GM12878 (cell line): ENCODE measurements around the gene FTO. TPM values are rescaled to one million over a fixed set of nuclear protein-coding genes. Genes with fewer than 3 reads are reported as not detected.

Source experiments
- ATF3 ChIP-seq: IDR thresholded peaks from 2 replicates; pipeline ENCODE4 v1.6.1; 2011; ENCODE audit warnings: low read depth, mild to moderate bottlenecking, low read length, moderate library complexity, borderline replicate concordance; ENCODE audit errors: extremely low read depth
- CHD2 ChIP-seq: IDR thresholded peaks from 2 replicates; pipeline ENCODE4 v1.6.1; 2011; ENCODE audit warnings: low read depth, low read length, improper control_type of control experiment, borderline replicate concordance
- IKZF1 ChIP-seq: fragments of 450-650 bp; conservative IDR thresholded peaks from 2 replicates; pipeline ENCODE4 v1.6.1; 2017; ENCODE audit warnings: antibody characterized with exemption, mild to moderate bottlenecking
- KLF5 ChIP-seq: fragments of 450-650 bp; IDR thresholded peaks from 2 replicates; pipeline ENCODE4 v1.6.1; 2014; ENCODE audit warnings: mild to moderate bottlenecking; ENCODE audit not compliant: partially characterized antibody
- NFYB ChIP-seq: IDR thresholded peaks from 2 replicates; pipeline ENCODE4 v1.6.1; 2011; ENCODE audit warnings: low read depth, mild to moderate bottlenecking, low read length, improper control_type of control experiment, moderate library complexity; ENCODE audit not compliant: insufficient read depth
- NKRF ChIP-seq: fragments of 450-650 bp; conservative IDR thresholded peaks from 2 replicates; pipeline ENCODE4 v1.6.1; 2017; ENCODE audit warnings: mild to moderate bottlenecking, moderate library complexity
- NRF1 ChIP-seq: conservative IDR thresholded peaks from 2 replicates; pipeline ENCODE4 v1.6.1; 2011; ENCODE audit warnings: mild to moderate bottlenecking, low read depth, low read length, improper control_type of control experiment
- POLR2AphosphoS2 ChIP-seq: IDR thresholded peaks from 2 replicates; pipeline ENCODE4 v1.6.1; 2011; ENCODE audit warnings: low read depth, mild to moderate bottlenecking, low read length, improper control_type of control experiment, moderate library complexity
- ZBTB40 ChIP-seq: fragments of 450-650 bp; IDR thresholded peaks from 2 replicates; pipeline ENCODE4 v1.6.1; 2016; ENCODE audit warnings: mild to moderate bottlenecking, moderate library complexity, borderline replicate concordance
- ZNF687 ChIP-seq: fragments of 450-650 bp; IDR thresholded peaks from 2 replicates; pipeline ENCODE4 v1.6.1; 2017; ENCODE audit warnings: mild to moderate bottlenecking, moderate library complexity
- polyA plus RNA-seq, 11 experiments: library from polyadenylated mRNA; depleted of rRNA in 4 of 11; unstranded in 6 of 11; stranded (reverse) in 5 of 11; fragments of >200 nt; fragmentation: Nextera tagmentation in 4 of 11; fragmentation: Illumina TruSeq in 1 of 11; extraction: Ambion mirVana in 4 of 11; extraction: Trizol in 1 of 11; gene quantifications; 1 replicate in 1 of 11; 2 replicates in 10 of 11; pipeline versions ENCODE4 v1.2.1 to v1.2.3, GENCODE V29; 2011 to 2016; ENCODE audit warnings: inconsistent platforms in 2 of 11, missing spikeins in 2 of 11, low read depth in 1 of 11
- total RNA-seq, 4 experiments: library from RNA; depleted of rRNA in 3 of 4; stranded (reverse); fragments of >200 nt in 3 of 4; fragmentation: Illumina TruSeq in 1 of 4; extraction: Trizol in 1 of 4; gene quantifications; 2 replicates each; pipeline versions ENCODE4 v1.2.1 to v1.2.3, GENCODE V29; 2013 to 2021
- TF ChIP-seq, protein P1 (sequence below): IDR thresholded peaks from 2 replicates; pipeline ENCODE4 v1.6.1; 2012; ENCODE audit warnings: low read depth, low read length, improper control_type of control experiment
- TF ChIP-seq, protein P2 (sequence below): IDR thresholded peaks from 2 replicates; pipeline ENCODE4 v1.6.1; 2012; ENCODE audit warnings: low read depth, low read length, improper control_type of control experiment
- TF ChIP-seq, protein P3 (sequence below): fragments of 450-650 bp; IDR thresholded peaks from 2 replicates; pipeline ENCODE4 v1.6.1; 2016; ENCODE audit warnings: mild to moderate bottlenecking

Gene FTO
- total and polyA plus RNA-seq, 10 of the 15 experiments (the other 5 are each of a cell fraction or from before 2014, with no cell fraction given) = 20.1 to 55.0 (median 47.0) TPM

GRCh38 chr16:53949715-53950410 lies 245.9 kb downstream of the FTO start (continued):
- TF ChIP-seq ZNF687 (no peak), ZBTB40 (peak; percentile 68), NFYB (no peak), CHD2 (no peak), NRF1 (no peak), KLF5 (no peak), POLR2AphosphoS2 (no peak), NKRF (no peak), ATF3 (no peak), IKZF1 (no peak)
- TF ChIP-seq, protein P1, sequence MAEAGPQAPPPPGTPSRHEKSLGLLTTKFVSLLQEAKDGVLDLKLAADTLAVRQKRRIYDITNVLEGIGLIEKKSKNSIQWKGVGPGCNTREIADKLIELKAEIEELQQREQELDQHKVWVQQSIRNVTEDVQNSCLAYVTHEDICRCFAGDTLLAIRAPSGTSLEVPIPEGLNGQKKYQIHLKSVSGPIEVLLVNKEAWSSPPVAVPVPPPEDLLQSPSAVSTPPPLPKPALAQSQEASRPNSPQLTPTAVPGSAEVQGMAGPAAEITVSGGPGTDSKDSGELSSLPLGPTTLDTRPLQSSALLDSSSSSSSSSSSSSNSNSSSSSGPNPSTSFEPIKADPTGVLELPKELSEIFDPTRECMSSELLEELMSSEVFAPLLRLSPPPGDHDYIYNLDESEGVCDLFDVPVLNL = no peak
- TF ChIP-seq, protein P2, sequence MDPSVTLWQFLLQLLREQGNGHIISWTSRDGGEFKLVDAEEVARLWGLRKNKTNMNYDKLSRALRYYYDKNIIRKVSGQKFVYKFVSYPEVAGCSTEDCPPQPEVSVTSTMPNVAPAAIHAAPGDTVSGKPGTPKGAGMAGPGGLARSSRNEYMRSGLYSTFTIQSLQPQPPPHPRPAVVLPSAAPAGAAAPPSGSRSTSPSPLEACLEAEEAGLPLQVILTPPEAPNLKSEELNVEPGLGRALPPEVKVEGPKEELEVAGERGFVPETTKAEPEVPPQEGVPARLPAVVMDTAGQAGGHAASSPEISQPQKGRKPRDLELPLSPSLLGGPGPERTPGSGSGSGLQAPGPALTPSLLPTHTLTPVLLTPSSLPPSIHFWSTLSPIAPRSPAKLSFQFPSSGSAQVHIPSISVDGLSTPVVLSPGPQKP = no peak
- TF ChIP-seq, protein P3, sequence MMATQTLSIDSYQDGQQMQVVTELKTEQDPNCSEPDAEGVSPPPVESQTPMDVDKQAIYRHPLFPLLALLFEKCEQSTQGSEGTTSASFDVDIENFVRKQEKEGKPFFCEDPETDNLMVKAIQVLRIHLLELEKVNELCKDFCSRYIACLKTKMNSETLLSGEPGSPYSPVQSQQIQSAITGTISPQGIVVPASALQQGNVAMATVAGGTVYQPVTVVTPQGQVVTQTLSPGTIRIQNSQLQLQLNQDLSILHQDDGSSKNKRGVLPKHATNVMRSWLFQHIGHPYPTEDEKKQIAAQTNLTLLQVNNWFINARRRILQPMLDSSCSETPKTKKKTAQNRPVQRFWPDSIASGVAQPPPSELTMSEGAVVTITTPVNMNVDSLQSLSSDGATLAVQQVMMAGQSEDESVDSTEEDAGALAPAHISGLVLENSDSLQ = peak; percentile 67; the same call in 1 of the 2 replicates
